HG03064 (cell line): ENCODE data around the gene IGSF10.
"Not testable (repeated sequence)": the region's sequence is repeated elsewhere in the genome, so short reads cannot be mapped to it uniquely, and the experiment has no call there.

Source experiments
- ATAC-seq: cut with Tn5 transposase; IDR thresholded peaks from one replicate; pipeline ENCODE4 v1.9.1; 2021; ENCODE audit warnings: low read depth; ENCODE audit not compliant: unreplicated experiment

IGSF10 gene, protein sequence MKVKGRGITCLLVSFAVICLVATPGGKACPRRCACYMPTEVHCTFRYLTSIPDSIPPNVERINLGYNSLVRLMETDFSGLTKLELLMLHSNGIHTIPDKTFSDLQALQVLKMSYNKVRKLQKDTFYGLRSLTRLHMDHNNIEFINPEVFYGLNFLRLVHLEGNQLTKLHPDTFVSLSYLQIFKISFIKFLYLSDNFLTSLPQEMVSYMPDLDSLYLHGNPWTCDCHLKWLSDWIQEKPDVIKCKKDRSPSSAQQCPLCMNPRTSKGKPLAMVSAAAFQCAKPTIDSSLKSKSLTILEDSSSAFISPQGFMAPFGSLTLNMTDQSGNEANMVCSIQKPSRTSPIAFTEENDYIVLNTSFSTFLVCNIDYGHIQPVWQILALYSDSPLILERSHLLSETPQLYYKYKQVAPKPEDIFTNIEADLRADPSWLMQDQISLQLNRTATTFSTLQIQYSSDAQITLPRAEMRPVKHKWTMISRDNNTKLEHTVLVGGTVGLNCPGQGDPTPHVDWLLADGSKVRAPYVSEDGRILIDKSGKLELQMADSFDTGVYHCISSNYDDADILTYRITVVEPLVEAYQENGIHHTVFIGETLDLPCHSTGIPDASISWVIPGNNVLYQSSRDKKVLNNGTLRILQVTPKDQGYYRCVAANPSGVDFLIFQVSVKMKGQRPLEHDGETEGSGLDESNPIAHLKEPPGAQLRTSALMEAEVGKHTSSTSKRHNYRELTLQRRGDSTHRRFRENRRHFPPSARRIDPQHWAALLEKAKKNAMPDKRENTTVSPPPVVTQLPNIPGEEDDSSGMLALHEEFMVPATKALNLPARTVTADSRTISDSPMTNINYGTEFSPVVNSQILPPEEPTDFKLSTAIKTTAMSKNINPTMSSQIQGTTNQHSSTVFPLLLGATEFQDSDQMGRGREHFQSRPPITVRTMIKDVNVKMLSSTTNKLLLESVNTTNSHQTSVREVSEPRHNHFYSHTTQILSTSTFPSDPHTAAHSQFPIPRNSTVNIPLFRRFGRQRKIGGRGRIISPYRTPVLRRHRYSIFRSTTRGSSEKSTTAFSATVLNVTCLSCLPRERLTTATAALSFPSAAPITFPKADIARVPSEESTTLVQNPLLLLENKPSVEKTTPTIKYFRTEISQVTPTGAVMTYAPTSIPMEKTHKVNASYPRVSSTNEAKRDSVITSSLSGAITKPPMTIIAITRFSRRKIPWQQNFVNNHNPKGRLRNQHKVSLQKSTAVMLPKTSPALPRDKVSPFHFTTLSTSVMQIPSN (N-terminal part only)

DNA sequence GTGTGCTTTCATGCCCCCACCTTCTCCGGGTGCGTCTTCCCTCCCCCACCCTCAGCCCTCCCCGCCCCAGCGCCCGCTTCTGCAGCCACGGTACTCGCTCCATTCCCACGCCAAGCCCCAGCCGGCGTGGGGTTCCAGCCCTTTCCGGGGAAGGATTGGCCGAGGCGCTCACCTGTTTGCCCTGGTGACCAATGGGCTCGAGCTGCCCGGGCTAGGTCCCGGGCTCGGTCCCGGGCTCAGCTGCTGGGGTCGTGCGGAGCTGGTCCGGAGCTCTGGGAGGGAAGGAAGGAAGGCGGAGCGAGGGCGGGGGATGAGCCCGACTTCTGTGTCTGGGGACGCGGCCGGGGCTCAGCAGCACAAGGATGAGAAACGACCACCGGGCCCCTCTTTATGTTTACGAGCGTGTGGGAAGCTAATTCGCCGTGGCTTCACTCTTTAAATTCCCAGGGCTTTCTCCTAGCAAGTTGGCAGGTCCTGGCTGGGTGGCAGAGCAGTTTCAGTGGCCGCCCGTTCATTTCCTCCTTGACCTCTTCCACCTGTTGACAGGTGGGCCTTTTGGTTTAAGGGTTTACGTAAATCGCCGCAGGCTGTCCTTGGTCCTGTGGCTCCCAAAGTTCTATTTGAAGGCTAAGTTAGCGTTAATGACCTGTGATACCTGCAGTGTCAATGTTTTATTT lies at the start of gene IGSF10:
Gene IGSF10, minus strand, starts transcription at position 288 of the 677 bp plus-strand sequence. CDS start 2,352 bp downstream, outside the sequence.
- ATAC-seq = no peak

DNA sequence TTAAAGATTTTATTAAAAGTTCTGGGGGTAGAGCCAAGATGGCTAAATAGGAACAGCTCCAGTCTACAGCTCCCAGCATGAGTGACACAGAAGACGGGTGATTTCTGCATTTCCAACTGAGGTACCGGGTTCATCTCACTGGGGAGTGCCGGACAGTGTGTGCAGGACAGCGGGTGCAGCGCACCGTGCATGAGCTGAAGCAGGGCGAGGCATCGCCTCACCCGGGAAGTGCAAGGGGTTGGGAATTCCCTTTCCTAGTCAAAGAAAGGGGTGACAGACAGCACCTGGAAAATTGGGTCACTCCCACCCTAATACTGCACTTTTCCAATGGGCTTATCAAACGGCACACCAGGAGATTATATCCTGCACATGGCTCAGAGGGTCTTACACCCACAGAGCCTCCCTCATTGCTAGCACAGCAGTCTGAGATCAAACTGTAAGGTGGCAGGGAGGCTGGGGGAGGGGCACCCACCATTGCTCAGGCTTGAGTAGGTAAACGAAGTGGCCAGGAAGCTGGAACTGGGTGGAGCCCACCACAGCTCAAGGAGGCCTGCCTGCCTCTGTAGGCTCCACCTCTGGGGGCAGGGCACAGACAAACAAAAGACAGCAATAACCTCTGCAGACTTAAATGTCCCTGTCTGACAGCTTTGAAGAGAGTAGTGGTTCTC lies 48.7 kb upstream of the IGSF10 start:
- ATAC-seq = not testable (repeated sequence)

DNA sequence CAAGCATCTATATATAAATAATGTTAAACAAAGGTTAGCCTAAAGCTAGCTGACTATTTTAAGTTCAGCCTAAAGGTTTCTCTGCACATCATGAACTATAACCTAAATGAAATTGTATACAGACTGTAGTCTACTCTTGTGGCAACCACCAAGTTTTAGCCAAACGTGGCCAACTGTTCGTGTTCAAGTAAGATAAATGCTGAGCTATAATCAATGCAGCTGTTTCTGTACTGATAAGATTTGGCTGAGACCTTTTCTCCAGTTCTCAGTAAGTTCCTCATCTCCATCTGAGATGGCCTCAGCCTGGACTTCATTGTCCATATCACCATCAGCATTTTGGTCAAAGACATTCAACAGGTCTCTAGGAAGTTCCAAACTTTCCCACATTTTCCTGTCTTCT lies 43.7 kb upstream of the IGSF10 start:
- no peak for ATAC-seq

DNA sequence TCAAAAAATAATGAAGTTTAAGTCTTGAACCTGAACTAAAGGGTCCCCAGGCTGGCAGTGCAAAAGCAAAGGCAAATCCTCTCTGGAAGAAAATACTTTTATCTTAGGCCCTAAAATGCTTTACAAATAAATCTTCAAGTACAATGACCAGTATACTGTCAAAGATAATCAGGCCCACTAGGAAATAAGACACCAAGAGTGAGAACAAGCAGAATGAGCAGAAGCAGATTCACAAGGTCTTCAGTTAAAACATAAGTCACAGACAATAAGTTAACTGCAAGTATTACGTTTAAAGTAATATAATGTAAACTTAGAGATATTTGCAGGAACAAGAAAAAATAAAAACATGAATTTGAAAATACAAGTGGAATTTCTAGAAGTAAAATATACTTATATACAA lies 42.2 kb upstream of the IGSF10 start:
- ATAC-seq = no peak

DNA sequence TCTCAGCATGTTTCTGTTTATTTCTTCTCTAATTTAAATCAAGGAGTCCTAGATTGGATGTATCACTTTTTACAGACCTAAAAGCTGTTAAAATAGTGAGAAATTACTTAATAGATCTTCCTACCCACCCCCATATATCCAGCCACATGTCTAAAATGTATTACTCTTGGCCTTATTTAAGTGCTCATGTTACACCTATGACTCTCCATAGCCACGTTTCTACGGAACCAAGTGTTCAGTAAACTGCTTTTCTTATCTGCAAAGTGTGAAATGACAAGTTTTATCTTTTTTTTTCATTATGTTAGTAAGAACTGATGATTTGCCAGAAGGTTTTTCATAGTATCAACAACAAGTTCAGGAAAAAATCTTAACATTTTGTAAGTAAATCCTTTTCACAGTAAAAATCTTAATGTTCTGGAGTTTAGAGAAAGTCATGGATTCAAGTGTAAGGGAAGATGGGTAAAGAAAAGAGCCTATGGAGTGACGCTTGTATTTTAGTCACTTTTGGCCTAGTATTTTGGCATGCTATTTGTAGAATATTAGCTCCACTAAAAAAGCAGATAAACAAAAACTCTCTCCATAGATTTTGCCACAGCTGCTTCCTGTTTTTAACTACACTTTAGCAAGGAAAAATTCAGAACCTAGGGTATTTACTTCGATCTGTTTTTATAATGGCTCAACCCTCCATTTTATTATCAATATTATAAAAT lies 41.2 kb upstream of the IGSF10 start:
- ATAC-seq = no peak

DNA sequence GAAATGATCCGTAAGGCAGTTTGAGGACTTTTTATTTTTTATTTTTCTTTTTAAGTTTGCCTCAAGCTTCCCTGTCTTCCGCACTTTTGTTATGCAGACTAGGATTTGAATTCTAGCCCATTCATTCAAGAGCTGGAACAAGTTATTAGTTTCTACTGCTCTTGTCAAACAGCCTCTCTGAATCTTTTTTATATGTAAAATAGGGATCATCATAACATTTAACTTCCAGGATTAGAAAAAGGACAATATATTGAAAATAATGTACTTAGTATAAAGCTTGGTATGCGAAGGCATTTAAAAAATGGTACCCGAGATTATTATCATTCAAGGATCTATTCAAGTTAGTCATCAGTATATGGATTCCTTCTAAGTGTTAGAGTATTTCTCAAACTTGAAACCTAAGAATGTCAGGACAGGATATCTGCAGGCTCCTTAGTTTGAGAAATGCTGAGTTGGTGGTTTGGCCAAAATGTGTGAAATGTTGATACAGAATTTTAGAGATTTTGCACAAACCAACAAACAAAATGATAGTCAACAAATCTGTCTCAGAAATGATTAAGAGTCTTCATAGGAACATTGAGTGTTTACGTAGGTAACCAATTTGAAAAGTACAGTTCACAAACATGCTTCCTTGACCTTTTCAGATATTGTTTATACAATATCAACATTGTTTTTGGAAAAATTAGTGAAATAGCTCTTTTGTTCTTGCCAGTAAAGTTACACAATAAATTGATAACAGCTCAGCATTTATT lies 40.5 kb upstream of the IGSF10 start:
- ATAC-seq = no peak

DNA sequence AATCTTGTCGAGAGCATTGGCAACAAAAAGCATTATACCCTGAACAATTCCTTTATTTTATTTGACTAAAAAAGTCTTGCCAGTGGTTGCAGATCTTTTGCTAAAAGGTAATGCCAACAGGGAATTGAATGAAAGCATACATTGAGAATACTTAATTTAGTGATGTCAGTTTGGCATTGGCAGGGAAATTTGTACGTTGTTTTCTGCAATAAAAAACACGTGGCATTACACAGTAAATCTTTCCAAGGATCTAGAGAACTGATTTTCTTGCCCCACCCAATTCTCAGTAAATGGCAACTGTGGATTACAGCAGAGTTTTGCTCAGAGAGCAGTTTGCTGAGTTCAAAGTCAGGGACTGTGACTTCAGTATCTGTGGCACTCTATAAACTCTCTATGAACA lies 38.3 kb upstream of the IGSF10 start:
- ATAC-seq = no peak

DNA sequence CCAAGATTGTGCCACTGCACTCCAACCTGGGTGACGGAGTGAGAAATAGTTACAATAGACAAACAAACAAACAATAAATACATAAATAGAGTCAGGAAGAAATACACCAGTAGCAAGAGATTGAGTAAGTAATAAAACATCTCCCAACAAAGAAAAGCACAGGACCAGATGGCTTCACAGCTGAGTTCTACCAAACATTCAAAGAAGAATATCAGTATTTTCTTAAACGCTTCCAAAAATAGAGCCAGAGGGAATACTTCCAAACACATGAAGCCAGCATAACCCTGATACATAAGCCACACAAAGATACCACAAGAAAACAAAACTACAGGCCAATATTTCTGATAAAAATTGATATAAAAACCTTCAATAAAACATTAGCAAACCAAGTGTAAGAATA lies 30.7 kb upstream of the IGSF10 start:
- ATAC-seq = no peak

DNA sequence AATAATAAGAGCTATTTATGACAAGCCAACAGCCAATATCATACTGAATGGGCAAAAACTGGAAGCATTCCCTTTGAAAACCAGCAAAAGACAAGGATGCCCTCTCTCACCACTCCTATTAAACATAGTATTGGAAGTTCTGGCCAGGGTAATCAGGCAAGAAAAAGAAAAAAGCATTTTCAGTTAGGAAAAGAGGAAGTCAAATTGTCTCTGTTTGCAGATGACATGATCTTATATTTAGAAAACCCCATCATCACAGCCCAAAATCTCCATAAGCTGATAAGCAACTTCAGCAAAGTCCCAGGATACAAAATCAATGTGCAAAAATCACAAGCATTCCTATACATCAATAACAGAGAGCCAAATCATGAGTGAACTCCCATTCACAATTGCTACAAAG lies 27.0 kb upstream of the IGSF10 start:
- ATAC-seq = not testable (repeated sequence)

DNA sequence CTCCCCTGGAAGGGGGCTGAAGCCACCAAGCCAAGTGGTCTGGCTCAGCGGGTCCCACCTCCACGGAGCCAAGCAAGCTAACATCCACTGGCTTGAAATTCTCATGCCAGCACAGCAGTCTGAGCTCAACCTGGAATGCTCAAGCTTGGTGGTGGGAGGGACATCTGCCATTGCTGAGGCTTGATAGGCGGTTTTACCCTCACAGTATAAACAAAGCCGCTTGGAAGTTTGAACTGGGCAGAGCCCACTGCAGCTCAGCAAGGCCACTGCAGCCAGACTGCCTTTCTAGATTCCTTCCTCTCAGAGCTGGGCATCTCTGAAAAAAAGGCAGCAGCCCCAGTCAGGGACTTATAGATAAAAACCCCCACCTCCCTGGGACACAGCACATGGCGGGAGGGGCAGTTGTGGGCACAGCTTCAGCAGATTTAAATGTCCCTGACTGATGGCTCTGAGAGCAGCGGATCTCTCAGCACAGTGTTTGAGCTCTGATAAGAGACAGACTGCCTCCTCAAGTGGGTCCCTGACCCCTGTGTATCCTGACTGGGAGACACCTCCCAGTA lies 23.2 kb upstream of the IGSF10 start:
- no peak for ATAC-seq

DNA sequence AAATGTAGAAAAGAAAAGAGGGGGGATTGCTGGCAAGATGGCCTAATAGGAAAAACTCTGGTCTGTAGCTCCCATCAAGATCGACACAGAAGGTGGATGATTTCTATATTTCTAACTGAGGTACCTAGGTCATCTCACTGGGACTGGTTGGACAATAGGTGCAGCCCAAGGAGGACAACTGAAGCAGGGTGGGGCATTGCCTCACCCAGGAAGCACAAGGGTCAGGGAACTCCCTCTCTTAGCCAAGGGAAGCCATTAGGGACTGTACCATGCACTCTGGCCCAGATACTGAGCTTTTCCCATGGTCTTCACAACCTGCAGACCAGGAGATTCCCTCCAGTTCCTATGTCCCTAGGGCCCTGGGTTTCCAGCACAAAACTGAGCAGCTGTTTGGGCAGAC lies 22.6 kb upstream of the IGSF10 start:
- no peak for ATAC-seq

DNA sequence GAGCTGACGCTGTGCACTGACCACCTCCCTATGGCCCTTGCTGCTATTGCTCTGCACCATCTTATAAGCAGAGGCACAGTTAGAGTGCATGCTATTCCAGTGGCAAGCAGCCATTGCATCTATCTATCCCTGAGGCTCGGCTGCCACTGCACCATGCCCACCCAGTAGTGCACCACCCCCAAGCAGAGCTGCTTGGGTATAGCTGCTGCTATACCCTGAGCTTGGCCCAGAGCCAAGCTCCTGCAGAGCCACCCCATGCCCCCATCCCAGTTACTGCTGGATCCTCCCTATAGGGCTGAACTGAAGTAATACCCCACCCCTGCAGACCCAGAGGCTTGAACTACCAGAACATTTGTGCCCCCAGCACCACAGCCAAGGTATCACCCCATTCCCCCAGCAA lies 19.6 kb upstream of the IGSF10 start:
- no peak for ATAC-seq

DNA sequence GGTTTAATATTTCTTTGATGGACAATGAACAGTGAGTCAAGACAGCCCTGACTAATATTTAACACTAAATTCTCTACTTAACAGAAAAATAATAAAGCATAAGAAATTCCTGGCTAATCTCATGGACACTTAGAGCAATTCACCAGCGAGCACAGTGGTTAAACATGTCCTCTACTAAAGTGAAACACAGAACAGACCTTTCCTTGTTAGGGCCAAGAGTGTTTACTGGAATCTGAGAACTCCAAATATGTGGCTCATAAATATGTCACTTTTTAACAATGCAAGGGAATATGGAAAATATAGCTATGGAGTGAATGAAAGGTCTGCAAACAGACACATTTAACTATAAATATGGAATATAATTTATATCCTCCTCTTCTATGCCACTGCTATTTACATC lies 18.6 kb upstream of the IGSF10 start:
- ATAC-seq = no peak

DNA sequence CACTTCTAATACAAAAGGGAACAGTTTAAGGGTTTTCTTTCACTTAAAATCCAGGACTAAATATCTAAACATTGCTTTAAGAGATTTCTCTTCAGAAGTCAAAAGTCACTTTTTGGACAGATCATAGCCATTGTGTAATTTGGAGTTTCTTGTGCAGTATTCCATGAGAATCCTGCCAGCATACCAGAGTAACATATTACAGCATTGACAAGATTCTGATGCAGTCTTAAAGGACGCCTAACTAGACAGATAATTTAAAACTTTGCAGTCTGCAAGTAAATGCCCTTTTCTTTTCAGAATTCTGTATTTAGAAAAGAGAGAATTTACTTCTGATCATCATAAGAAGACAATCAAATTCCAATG lies 17.5 kb upstream of the IGSF10 start:
- no peak for ATAC-seq

DNA sequence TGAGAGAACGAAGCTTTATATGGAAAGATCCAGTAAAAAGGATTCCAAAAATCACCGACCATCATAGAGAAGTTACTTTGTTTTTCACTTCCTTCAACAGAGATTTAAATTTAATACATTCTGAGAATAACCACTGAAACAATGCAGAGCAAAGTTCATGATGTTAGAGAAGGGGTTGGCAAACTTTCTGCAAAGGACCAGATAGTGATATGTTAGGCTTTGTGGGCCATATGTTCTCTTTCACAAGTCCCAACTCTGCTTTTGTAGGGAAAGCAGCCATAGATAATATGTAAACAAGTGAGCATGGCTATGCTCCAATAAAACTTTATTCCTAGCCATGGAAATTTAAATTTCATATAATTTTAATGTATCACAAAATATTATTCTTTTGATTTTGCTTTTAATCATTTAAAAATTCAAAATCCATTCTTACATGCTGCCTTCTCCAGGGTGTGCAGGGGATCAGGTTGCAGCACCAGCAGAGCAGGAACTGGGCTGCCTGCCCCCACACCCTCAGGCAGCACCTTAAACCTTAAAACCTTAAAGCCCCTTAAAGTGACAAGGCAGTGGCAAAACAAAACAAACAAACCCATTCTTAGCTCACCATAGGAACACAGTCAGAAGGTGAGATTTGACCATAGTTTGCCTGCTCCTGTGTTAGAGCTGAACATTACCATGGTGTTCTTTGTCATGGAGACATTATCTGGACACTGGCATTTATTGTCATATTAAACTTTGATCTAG lies 16.9 kb upstream of the IGSF10 start:
- no peak for ATAC-seq

DNA sequence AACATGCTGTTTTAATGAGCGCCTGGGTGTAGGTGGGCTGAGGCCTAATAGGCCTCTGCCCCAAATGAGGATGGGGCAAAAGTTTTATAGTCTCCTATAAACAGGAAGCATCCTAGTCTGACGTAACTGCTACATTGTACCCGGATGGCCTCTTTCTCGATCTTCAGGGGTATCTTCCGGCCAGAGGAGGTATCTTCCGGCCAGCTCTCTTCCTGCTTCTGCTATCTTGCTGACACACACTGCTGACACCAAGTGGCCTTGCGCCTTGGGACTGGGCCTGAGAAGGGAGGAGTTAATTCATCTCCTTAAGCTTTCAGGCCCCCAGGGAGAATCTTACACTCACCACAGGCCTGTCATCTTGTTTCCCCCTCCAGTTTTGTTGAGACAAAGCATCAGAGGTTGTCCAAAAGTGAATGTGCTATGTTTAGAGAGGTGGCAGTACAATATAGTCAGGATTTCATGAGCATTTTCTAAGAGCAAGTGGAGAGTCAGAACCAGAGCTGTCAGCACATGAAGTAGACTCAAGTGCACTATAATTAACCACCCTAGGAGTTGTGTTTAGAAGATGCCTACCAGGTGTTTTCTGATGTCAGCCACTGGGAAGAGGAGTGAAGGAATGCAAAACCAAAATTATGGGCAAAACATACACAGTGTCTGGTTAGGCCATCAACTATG lies 15.6 kb upstream of the IGSF10 start:
- no peak for ATAC-seq

DNA sequence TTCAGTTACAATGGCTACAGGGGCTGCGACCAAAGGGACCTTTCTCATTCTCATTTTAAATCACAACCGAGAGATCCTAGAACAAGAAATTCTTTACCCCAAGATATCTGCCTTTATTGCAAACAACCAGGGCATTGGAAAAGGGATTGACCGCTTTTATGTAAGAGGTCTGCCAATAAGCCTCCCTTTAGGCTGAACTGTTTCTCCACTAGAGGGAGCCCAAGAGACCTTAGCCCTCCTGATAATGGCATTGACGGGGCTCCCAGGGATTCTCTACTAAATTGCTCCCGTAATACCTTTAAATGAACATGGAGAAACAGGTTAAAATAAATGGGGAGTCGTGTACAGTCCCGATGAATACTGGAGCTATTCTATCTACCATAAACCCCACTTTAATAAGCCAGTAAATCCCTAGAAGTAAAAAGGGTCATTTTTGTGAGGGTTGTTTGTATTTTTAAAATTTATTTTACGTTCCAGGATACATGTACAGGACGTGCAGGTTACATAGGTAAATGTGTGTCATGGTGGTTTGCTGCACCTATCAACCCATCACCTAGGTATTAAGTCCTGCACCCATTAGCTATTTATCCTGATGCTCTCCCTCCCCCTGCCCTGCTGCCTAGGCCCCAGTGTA lies 7.5 kb upstream of the IGSF10 start:
- no peak for ATAC-seq
